ENCODE data around the gene ARL8B. TPM values are rescaled to one million over a fixed set of nuclear protein-coding genes. Genes with fewer than 3 reads are reported as not detected.
"Not testable (repeated sequence)": the region's sequence is repeated elsewhere in the genome, so short reads cannot be mapped to it uniquely, and the experiment has no call there.

Gene ARL8B
- total RNA-seq, 2 donors from 2014 or later = 54.5 to 57.7 TPM

DNA sequence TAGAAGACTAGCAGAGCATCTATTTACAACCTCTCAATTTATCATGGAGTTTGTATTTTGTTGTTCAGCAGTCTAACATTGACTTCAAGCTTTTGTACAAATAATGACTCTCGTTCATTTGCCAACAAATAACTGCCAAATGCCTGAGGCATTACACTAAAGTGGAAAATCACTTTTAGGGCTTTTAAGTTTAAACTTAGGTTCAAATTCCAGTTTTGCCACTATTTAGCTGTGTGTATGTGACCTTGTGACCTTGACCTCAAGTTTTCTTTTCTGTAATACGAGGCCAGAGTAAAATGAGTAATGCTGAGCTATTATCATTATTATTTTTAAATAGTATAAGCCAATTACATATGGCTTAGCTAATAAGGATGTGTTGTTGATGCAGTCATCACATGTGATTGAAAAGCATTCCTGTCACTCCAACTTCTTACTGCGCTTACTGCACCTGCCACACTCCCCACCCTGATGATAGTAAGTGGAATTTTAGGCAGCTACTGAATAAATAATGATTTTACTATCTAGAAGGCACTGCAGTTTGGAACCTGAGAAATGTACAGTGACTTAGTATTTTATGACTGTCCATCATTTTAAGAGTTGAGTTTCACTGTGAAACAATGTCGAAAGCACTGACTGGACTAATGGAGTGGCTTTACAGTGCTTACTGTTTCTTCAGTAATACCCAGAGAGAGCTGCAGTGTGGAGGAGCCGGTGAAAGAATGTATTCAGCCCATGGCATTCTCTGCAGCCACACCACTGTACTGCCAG lies 16.3 kb downstream of the ARL8B start:
- intact Hi-C loops (cut with DNase I) = no loop called here
- ATAC-seq (peak in 1 of 2 donors; percentile 37), DNase-seq (no peak)

DNA sequence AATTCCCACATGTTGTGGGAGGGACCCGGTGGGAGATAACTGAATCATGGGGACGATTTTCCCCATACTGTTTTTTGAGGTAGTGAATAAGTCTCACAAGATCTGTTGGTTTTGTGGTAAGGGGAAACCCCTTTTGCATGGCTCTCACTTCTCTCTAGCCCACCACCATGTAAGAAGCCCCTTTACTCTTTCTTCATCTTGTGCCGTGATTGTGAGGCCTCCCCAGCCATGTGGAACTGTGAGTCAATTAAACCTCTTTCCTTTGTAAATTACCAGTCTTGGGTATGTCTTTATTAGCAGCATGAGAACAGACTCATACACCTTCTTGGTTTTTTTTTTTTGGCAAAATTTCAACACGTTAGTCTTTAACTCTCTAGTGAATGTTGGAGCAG lies 18.1 kb downstream of the ARL8B start:
- intact Hi-C loops (cut with DNase I) = no loop called here
- DNase-seq (no peak), ATAC-seq (no peak)

DNA sequence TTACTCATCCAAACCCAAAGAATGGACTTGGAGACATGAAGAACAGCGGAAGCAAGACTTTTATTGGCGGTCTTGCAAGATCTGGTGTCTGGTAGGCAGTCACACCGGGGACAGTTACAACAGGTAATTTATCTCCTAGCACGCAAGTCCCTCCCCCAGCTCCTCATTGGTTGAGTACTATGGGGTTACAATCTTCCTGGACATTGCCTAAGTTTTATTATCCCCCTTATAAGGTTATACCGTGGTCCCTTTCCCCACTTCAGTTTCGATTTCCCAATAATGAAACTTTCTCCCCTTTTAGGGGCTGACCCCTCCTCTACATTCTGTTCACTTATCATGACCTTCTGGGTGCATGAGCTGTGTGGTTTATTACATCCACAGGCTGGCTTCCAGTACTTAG lies 18.7 kb downstream of the ARL8B start:
- intact Hi-C loops (cut with DNase I) = no loop called here
- ATAC-seq = no peak

DNA sequence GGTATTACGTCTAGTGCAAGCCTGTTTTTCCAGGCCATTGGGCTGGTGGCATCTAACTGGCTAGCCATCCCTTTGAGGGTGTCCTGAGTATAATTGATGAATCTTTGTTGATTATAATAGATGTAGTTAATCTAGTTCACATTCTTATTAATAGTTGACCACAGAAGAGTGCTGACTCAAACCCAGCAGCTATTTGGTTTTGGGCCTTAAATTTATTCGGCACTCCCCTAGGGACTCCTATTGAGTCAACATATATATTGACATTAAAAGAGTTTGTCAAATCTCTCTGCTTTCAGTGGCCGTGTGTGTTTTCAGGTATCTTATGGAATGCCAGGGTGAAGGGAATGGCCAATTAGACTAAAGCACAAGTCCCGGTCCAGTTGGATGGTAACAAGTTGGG lies 19.7 kb downstream of the ARL8B start:
- intact Hi-C loops (cut with DNase I) = no loop called here

More for the DNA sequence above, 18.7 kb downstream of the ARL8B start:
- no peak for DNase-seq

DNA sequence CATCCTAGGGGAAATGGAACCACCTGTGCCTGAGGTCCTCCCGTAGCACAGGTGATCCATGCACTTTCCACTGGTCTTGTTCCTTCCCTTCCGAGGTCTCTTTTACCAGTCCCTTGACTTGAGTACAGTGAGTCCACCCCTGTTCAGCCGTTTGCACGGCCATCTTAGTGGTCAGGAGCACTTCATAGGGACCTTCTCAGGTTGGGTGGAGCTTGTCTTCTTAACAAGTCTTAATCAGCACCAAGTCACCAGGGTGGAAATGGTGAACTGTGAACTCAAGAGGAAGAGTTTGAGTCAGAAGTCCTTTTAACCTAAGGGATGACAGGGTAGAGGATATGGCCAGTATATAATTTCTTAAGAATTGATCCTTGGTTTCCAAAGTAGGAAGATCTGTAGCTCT lies 21.4 kb downstream of the ARL8B start:
- no peak for DNase-seq
- intact Hi-C loops (cut with DNase I) = no loop called here
- no peak for ATAC-seq

More for the DNA sequence above, 19.7 kb downstream of the ARL8B start:
- ATAC-seq = no peak
- no peak for DNase-seq

DNA sequence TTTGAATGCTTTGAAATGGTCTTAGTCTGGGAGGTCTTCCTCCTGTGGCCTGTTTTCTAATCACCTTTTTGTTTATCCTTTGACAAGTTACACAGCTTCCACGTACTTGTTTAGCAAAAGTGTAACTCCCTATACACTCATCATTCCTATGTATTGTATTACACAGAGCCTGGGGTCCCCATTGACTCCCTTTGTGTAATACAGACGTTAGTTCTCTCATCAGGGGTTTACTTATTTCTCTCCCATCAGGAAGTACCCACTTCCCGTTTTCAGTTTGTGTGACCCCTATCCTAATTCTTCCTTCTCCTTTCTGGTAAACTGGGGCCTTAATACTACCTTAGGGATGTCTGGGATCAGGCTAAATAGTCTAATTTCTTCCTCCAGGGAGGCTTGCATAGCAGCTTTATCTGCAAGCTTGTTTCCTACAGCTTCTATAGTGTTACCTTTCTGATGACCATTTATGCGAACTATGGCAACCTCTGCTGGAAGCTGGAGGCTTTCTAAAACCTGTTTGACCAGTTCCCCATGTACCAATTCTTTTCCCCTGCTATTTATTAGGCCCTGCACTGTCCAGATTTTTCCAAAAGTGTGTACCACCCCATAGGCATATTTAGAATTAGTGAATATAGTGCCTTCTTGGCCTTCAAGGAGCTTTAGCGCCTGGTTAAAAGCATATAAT lies 22.4 kb downstream of the ARL8B start:
- peak in 1 of 2 donors; percentile 17 for ATAC-seq
- intact Hi-C loops (cut with DNase I) = no loop called here

DNA sequence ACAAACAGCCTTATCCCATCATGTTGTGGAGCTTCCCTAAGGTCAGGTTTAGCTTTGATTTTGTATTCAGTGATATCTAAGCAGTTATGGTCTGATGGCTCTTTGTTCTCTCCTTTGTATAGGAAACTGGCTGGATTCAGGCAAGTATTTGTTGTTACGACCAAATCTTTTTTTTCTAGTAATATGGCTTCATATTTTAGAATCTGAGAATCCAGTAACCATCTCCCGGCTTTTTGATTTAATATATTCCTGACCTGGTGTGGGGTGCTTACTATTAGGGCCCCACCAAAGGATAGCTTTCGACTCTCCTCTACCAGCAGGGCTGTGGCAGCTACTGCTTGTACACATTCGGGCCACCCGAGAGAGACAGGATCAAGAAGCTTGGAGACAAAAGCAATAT lies 23.0 kb downstream of the ARL8B start:
- intact Hi-C loops (cut with DNase I) = no loop called here
- no peak for ATAC-seq
- no peak for DNase-seq

More for the DNA sequence above, 22.4 kb downstream of the ARL8B start:
- no peak for DNase-seq

DNA sequence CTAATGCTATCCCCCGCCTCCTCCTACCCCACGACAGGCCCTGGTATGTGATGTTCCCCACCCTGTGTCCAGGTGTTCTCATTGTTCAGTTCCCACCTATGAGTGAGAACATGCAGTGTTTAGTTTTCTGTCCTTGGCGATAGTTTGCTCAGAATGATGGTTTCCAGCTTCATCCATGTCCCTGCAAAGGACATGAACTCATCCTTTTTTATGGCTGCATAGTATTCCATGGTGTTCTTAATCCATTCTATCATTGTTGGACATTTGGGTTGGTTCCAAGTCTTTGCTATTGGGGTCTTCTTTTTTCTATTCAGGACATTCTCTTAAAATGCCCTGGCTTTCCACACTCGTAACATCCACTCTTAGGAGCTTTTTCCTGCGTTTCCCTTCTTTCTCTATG lies 25.1 kb downstream of the ARL8B start:
- DNase-seq; intact Hi-C loops (cut with DNase I); ATAC-seq: not testable (repeated sequence)

DNA sequence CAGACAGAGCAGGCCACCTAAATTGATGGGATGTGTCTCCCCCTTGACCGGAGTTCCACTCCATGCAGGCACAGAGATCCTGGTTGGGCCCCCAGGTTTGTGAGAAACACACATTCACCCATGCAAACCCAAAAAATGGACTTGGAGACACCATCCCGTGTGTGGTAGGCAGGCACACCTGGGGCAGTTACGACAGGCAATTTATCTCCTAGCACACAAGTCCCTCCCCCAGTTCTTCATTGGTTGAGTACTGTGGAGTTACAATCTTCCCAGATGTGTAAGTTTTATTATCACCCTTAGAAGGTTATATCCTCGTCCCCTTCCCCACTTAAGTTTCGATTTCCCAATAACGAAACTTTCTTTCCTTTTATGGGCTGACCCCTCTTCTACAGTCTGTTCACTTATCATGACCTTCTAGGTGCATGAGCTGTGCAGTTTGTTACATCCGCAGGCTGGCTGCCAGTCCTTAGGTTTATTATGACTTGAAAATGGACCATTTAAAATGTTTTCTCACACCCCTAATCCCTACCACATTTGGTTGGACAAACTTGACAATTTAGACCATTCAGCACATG lies 27.3 kb downstream of the ARL8B start:
- intact Hi-C loops (cut with DNase I) = no loop called here
- ATAC-seq (no peak), DNase-seq (no peak)

DNA sequence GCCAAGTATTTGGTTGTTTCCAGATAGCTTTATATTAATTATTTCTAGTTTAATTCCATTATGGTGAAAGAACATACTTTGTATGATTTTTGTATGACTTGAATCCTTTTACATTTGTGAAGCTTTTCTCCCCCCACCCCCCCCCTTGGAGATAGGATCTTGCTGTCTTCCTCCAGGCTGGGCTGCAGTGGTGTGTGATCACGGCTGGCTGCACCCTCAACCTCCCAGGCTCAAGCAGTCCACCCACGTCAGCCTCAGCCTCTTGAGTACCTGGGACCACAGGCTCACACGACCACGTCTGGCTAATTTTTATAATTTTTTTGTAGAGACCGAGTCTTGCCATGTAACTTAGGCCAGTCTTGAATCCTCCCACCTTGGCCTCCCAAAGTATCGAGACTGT lies 29.5 kb downstream of the ARL8B start:
- DNase-seq = no peak
- no peak for ATAC-seq
- intact Hi-C loops (cut with DNase I) = no loop called here

DNA sequence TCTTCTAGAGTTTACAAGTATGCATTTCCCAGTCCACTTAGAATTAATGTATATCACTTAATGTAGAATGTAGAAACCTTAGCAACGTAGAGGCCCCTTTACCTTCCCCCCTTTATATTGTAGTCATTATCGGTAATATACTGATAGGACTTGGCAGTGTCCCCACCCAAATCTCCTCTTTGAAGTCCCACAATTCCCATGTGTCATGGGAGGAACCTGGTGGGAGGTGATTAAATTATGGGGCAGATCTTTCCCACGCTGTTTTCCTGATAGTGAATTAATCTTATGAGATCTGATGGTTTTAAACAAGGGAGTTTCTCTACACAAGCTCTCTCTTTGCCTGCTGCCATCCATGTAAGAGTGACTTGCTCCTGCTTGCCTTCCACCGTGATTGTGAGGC lies 31.0 kb downstream of the ARL8B start:
- DNase-seq (no peak), ATAC-seq (no peak)
- intact Hi-C loops (cut with DNase I) = no loop called here

DNA sequence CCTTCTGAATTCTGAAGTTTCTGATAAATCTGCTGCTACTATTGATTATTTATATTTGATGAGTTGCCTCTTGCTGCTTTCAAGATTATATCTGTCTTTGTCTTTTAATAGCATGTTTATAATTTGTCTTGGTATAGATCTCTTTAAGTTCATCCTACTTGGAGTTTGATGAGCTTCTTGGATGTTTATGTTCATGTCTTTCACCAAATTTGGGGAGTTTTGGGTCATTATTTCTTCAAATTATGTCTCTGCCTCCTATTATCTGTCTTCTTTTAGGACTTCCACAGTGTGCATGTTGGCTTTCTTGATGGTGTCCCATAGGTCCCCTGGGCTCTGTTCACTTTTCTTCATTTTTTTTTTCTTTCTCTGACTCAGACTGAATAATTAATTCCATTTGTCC lies 33.1 kb downstream of the ARL8B start:
- DNase-seq = no peak
- ATAC-seq = no peak
- intact Hi-C loops (cut with DNase I) = no loop called here

DNA sequence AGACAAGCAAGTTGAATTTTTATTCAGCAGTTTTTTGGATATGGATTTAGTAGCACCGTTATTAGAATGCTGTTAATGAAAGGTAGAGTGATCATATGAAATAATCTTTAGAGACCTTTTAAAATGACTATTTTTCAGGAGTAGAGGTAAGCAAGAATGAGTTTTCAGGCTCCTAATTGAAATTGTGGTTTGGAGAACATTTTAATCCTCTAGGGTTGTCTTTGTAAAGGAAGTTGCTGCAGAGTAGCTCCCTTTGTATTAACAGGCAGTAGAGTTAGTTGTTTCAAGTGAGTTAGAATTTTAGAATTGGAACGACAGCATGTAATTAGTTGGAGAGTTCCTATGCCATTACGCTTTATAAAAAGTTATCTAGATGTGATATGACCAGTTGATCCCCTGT lies 38.2 kb downstream of the ARL8B start:
- ATAC-seq (no peak), DNase-seq (no peak)
- intact Hi-C loops (cut with DNase I) = no loop called here

DNA sequence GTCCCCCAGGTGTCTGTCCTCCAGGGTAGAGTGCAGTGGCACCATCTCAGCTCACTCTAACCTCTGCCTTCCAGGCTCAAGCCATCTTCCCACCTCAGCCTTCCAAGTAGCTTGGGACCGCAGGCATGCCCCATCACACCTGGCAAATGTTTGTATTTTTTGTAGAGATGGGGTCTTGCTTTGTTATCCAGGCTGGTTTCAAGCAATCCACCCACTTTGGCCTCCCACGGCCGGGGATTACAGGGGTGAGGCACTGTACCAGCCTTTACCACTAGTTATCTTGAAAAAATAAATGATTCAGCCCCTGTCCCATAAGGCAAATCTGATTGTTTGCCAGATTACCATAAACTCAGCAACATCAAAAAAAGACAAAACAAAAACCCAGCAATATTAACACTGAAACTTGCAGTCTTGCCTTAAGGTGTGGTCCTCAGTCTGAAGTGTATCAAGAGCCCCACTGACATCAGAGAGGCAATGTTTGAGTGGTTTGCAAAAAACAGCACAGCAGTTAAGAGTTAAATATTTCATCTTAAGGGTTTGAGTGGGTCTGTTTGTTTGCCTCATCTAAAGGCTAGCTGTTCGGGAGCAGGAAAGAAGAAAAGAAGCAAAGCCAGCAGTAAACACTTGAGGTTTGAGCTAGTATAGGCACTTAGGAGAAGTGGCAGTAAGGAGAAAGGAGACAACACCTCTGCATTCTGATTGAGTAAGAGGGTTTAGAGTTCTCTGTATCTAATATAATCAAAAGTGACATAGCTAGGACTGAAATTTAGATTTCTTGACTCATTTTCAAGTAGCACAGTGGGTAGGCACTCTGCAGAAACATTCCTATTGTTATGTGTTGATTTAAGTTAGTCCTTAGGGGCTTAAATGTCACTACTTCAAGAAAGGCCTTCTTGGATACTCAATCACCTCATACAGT lies 39.1 kb downstream of the ARL8B start:
- intact Hi-C loops (cut with DNase I) = no loop called here
- ATAC-seq (no peak), DNase-seq (no peak)

DNA sequence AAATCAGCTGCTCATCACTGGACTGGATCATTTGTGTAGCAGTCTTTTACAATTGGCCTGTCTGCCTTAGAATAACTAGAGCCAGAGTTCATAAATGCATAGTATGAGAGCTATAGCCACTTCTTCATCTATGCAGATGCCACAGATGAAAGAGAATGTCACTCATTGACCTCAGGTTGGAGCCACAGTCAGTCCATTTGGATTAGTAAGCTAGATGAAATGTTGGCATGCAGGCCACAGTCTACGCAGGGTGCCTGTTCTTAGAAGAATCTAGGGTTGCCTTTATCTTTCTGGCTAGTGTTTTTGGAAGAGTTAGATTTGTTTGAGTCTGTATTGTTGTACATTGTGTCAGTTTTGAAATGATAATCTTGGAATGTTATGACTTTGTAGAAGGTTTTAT lies 40.0 kb downstream of the ARL8B start:
- intact Hi-C loops (cut with DNase I) = no loop called here
- no peak for DNase-seq
- ATAC-seq = peak in 1 of 2 donors; percentile 80

DNA sequence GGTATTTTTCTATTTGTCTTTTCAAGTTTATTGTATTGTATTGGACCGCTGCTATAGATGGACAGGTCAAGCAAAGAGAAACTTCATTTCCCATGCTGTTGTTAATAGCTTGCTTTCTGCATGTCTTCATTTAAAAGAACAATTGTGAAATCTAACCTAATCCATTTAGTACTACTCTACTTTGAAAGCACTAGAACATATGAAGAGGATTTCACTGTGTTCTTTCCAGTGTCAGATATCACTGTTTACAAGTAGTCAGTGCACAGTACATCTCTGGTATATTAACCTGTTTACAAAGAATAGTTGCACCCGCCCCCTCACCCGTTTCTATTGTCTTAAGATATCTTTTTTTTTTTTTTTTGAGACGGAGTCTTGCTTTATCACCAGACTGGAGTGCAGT lies 43.6 kb downstream of the ARL8B start:
- no peak for ATAC-seq
- intact Hi-C loops (cut with DNase I) = no loop called here
- DNase-seq = no peak

DNA sequence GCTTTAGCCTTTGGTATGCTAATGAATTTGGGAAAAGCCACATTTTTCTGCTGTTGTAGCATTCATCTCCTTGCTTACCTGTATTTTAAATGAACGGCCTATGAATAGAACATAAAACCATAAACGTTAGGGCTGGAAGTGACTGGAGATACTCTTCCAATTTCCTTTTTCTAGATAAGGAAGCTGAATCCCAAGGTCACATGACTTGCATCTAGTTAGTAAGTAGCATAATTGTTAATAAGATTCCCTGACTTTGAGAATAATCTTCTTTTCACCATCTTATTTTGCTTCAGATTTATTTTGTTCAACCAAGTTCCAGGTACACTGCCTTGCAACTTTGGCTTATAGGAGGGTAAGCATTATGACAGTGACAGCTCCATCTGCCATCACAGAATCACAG lies 44.8 kb downstream of the ARL8B start:
- no peak for DNase-seq
- intact Hi-C loops (cut with DNase I) = no loop called here
- ATAC-seq = no peak

DNA sequence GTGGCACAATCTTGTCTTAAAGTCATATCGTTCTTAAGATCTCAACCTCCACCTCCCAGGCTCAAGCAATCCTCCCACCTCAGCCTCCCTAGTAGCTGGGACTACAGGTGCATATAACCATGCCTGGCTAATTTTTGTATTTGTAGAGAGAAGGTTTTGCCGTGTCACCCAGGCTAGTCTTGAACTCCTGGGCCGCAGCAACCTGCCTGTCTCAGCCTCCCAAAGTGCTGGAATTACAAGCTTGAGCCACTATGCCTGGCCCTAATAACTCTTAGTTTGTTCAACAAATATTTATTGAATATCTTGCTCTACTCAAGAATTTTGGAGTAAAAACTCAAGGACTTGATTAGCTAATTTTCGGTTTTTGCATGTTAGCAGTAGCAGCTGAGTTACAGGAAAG lies 46.0 kb downstream of the ARL8B start:
- intact Hi-C loops (cut with DNase I) = no loop called here
- DNase-seq (no peak), ATAC-seq (no peak)

DNA sequence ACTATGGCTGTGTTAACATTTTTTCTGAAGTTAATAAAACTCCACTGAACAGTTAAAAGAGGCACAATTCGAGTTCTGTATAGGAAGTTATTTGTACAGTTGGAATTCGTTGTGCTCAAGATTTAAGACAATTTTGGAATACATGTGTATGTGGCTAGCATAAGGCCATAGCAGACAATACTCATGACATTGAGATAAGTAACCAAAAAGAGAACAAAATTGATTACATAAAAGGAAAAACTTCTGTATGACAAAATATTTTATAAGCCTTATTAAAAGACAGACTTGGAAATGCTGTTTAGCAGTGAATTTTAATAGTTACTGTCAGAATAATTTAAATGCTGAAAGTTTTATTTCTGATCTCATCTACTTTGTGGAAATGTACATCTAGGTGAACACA lies 47.7 kb downstream of the ARL8B start:
- no peak for DNase-seq
- ATAC-seq = no peak
- intact Hi-C loops (cut with DNase I) = no loop called here

DNA sequence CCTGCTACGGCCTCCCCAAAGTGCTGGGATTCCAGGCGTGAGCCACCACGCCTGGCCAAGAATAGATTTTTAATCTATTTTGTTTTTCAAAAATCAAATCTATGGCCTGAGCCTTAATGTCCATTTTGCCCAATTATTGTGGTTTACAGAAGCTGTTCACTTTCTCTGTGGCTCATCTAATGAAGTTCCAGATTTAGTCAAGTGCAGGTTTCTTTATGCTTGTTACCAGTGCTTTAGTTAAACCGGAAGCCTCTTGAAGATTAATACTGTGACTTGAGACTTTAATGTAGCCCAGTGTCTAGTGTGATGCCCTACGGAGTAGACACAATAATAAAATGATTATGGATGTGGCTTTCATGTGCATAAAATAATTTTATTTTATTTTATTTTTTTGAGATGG lies 48.9 kb downstream of the ARL8B start:
- intact Hi-C loops (cut with DNase I) = no loop called here
- ATAC-seq = no peak
- DNase-seq = no peak
